Umbilical cord (tissue), 2 donors: Measurements from ENCODE around the gene CPO. TPM values are rescaled to one million over a fixed set of nuclear protein-coding genes. Genes with fewer than 3 reads are reported as not detected.

ENCODE experiments used
- DNase-seq: peaks from one replicate; pipeline ENCODE4 v3.0.0-alpha.2; 2015; ENCODE audit warnings: low spot score
- total RNA-seq: library from RNA; depleted of rRNA; stranded (reverse); fragments of >200 nt; gene quantifications from one replicate; pipeline ENCODE4 v1.2.3, GENCODE V29; 2014; ENCODE audit warnings: low replicate concordance; ENCODE audit not compliant: insufficient read depth

Gene CPO
- total RNA-seq, 1 donor from 2014 or later: not detected

DNA sequence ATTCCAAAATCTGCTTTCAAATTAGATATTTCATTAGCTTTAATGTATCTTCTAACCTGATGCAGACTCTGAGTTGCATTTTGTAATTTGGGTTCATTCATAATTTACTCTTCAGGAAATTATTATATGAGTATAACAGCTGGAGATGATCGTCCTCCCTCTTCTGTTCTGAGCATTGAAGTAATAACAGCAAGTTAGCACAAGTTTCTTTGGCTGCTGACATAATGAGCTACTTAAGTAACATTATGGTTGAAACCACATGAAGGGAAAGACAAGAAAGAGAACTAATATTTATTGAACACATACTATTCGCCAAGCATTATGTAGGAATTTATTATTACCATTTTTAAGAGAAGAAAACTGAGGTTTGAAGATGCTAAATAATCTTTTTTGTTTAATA, 75.1 kb downstream of the CPO start:
- DNase-seq: no peak

DNA sequence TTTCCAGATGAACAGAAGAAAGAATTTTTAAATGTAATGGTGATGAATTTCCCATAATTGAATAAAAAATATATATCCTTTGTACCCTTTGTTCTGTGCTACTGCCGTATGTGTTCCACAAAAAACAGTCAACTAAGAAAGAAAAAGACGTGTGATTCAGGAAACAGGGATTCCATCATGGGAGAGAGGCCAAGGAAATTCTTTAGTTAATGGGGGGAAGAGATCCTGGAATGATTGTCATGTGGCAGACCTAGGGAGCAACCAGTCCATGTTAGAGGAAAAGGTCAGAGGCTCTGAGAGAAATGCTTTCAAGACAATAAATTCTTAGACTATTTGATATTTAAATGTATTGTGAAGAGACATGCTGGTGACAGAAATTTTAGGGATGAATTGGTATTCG, 76.6 kb downstream of the CPO start:
- DNase-seq: no peak

Other genes starting within 250 kb of the CPO start
- 0.72 TPM for gene DYTN, start 221.1 kb upstream of the CPO start, total RNA-seq
- gene MDH1B, start 174.2 kb upstream of the CPO start, total RNA-seq: 6.3 TPM
- 29.1 TPM for gene FASTKD2, start 173.9 kb upstream of the CPO start, total RNA-seq
- gene KLF7, start 226.4 kb downstream of the CPO start, total RNA-seq: 29.1 TPM